ENCODE data around the gene ABRAXAS1. TPM values are rescaled to one million over a fixed set of nuclear protein-coding genes. Genes with fewer than 3 reads are reported as not detected.
A peak's percentile ranks its signal among the peaks of the same experiment; 100 is the strongest.
"Not testable (repeated sequence)": the region's sequence is repeated elsewhere in the genome, so short reads cannot be mapped to it uniquely, and the experiment has no call there.

ABRAXAS1 gene
- total RNA-seq, 1 experiment from 2014 or later, result 8.1 TPM

DNA sequence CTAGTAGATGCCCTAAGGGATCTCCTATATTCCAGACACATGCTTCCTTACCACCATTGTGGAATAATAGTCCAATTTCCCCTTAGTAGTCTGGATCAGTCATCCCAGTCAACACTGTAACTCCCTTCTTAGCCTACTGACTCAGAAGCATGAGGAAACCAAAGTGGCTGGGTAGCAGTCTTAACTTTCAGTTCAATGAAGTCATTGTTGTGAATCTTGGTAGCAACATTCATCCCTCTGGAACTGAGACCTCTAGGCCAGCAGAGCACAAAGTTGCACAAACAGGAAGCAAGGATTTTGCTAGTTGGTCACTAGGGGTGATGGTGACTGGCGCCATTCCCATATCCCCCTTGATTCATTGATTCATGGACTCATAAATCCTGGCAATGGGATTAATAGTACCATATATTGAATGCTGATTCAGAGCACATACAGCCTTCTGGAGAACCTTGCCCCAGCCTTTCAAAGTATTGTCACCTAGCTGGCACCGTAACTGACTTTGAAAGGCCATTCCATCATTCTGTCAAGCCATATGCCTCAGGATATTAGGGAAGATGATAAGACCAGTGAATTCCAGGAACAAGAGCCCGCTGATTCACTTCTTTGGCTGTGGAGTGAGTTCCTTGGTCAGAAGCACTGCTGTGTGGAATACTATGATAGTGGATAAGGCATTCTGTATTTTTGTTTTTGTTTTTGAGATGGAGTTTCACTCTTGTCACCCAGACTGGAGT lies 31.3 kb upstream of the ABRAXAS1 start:
- H3K9me2 ChIP-seq (ENCODE audit: insufficient read depth), result no peaks in the 10 kb centered on the region
- no peak for DNase-seq
- CTCF ChIA-PET, result no interaction called here
- H3F3A ChIP-seq (ENCODE audit: insufficient read depth, low read depth), result no peaks in the 10 kb centered on the region
- H4K20me1 ChIP-seq (ENCODE audit: insufficient read depth), result no peaks in the 10 kb centered on the region
- TF ChIP-seq, protein P1, sequence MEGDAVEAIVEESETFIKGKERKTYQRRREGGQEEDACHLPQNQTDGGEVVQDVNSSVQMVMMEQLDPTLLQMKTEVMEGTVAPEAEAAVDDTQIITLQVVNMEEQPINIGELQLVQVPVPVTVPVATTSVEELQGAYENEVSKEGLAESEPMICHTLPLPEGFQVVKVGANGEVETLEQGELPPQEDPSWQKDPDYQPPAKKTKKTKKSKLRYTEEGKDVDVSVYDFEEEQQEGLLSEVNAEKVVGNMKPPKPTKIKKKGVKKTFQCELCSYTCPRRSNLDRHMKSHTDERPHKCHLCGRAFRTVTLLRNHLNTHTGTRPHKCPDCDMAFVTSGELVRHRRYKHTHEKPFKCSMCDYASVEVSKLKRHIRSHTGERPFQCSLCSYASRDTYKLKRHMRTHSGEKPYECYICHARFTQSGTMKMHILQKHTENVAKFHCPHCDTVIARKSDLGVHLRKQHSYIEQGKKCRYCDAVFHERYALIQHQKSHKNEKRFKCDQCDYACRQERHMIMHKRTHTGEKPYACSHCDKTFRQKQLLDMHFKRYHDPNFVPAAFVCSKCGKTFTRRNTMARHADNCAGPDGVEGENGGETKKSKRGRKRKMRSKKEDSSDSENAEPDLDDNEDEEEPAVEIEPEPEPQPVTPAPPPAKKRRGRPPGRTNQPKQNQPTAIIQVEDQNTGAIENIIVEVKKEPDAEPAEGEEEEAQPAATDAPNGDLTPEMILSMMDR (conservative IDR thresholded peaks at IDR 0.05), result no peak
- no peak for TF ChIP-seq EZH2 (IDR thresholded peaks at IDR 0.05; ENCODE audit: low read depth)
- intact Hi-C loops (cut with micrococcal nuclease; ENCODE audit: unreplicated experiment), result no loop called here
- H3K4me1 ChIP-seq (replicated peaks; ENCODE audit: insufficient read depth), result no peaks in the 10 kb centered on the region
- BruUV-seq (replicated peaks), result no TSS peak
- H3K36me3 ChIP-seq (ENCODE audit: low read depth), result no peaks in the 10 kb centered on the region
- H3K27me3 ChIP-seq (ENCODE audit: insufficient read depth, low read depth), result no peaks in the 10 kb centered on the region
- H3K9me3 ChIP-seq (ENCODE audit: insufficient read depth, low read depth), result no peaks in the 10 kb centered on the region
- H3K4me3 ChIP-seq, result no peak overlapping the region
- no peak overlapping the region for H3K4me2 ChIP-seq
- no peak overlapping the region for H3K27ac ChIP-seq
- H3K79me2 ChIP-seq (ENCODE audit: low read depth), result no peaks in the 10 kb centered on the region
- POLR2A ChIA-PET (ENCODE audit: unreplicated experiment), result no interaction called here
- no peak overlapping the region for H2AFZ ChIP-seq

DNA sequence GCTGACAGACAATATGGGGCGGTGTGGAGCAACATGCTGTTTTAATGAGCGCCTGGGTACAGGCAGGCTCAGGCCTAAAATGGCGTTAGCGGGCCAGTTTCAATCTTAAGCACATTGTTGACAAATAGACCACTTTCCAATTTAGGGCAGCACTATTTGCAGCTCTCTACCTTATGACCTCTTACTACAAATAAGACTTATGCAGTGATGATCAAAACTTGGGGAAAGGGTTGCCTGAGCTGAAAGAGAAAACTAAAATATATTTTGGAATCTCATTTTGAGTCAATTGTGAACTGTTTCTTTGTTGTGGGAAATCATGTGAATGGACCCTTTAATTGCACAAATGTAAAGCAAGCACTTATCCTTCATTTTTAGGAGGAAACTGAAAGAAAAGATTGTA lies 25.5 kb upstream of the ABRAXAS1 start:
- Histone ChIP-seq H3K4me3 (no peak overlapping the region), H3K27me3 (ENCODE audit: insufficient read depth, low read depth) (no peaks in the 10 kb centered on the region), H4K20me1 (ENCODE audit: insufficient read depth) (no peaks in the 10 kb centered on the region), H3K4me2 (no peak overlapping the region), H3K9me3 (ENCODE audit: insufficient read depth, low read depth) (no peaks in the 10 kb centered on the region), H3K9me2 (ENCODE audit: insufficient read depth) (no peaks in the 10 kb centered on the region), H3K36me3 (ENCODE audit: low read depth) (no peaks in the 10 kb centered on the region), H3K27ac (no peak overlapping the region), H3F3A (ENCODE audit: insufficient read depth, low read depth) (no peaks in the 10 kb centered on the region), H3K4me1 (replicated peaks; ENCODE audit: insufficient read depth) (no peaks in the 10 kb centered on the region), H2AFZ (no peak overlapping the region), H3K79me2 (ENCODE audit: low read depth) (no peaks in the 10 kb centered on the region)
- CTCF ChIA-PET, result no interaction called here
- DNase-seq, result no peak
- TF ChIP-seq EZH2 (IDR thresholded peaks at IDR 0.05; ENCODE audit: low read depth), result no peak
- TF ChIP-seq, protein P1 (conservative IDR thresholded peaks at IDR 0.05), result no peak
- BruUV-seq (replicated peaks), result no TSS peak
- intact Hi-C loops (cut with micrococcal nuclease; ENCODE audit: unreplicated experiment), result no loop called here
- POLR2A ChIA-PET (ENCODE audit: unreplicated experiment), result no interaction called here

GRCh38 chr4:83509156-83509585 lies 24.3 kb upstream of the ABRAXAS1 start:
- H3K27me3 ChIP-seq (ENCODE audit: insufficient read depth, low read depth); H2AFZ ChIP-seq; H3K4me3 ChIP-seq; H3K4me1 ChIP-seq (replicated peaks; ENCODE audit: insufficient read depth); H4K20me1 ChIP-seq (ENCODE audit: insufficient read depth); H3K27ac ChIP-seq; H3K36me3 ChIP-seq (ENCODE audit: low read depth); H3K9me3 ChIP-seq (ENCODE audit: insufficient read depth, low read depth); H3K9me2 ChIP-seq (ENCODE audit: insufficient read depth); H3K4me2 ChIP-seq; BruUV-seq (replicated peaks); H3F3A ChIP-seq (ENCODE audit: insufficient read depth, low read depth); POLR2A ChIA-PET (ENCODE audit: unreplicated experiment); H3K79me2 ChIP-seq (ENCODE audit: low read depth): not testable (repeated sequence)
- TF ChIP-seq, protein P1 (conservative IDR thresholded peaks at IDR 0.05), result peak; percentile 80
- peak in 1 of 2 experiments; percentile 33 for DNase-seq
- intact Hi-C loops (cut with micrococcal nuclease; ENCODE audit: unreplicated experiment), result loop anchor here (1.0 kb wide), 1 partner anchor 130 kb away; no protein-coding TSS in a partner anchor
- CTCF ChIA-PET, result interaction anchor here (0.6 to 0.8 kb wide), 2 partner anchors 21 to 134 kb away, joined by 3 read pairs; no protein-coding TSS in a partner anchor

Measured in PC-9 (cell line).